Measurements from ENCODE around the gene TNFSF13.

The TNFSF13 gene

DNA sequence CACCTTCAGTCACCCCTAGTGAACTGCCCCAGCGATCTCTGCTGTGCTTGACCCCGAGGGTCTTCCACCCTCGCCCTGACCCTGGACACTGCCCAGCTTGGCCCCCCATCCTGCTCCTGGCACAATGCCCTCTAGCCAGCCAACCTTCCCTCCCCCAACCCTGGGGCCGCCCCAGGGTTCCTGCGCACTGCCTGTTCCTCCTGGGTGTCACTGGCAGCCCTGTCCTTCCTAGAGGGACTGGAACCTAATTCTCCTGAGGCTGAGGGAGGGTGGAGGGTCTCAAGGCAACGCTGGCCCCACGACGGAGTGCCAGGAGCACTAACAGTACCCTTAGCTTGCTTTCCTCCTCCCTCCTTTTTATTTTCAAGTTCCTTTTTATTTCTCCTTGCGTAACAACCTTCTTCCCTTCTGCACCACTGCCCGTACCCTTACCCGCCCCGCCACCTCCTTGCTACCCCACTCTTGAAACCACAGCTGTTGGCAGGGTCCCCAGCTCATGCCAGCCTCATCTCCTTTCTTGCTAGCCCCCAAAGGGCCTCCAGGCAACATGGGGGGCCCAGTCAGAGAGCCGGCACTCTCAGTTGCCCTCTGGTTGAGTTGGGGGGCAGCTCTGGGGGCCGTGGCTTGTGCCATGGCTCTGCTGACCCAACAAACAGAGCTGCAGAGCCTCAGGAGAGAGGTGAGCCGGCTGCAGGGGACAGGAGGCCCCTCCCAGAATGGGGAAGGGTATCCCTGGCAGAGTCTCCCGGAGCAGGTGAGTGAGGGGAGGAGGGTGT lies at the start of gene TNFSF13:
TNFSF13 (plus strand) TSS at position 207 of the 776 bp plus-strand sequence; CDS start at position 497, 290 bp downstream.
- no peak for DNase-seq

DNA sequence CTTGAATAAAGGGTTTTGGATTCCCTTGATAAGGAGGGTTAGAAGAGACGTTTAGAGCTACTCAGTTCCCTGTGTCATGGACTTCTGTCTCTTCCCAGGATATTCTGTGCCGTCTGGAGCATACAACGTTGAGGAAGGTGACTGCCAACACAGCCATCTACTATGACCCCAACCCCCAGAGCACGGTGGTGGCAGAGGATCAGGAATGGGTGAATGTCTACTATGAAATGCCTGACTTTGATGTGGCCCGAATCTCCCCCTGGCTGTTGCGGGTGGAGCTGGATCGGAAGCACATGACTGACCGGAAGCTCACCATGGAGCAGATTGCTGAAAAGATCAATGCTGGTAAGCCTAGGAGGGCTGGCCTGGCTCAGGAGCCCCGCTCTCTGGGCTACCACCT lies 49.7 kb upstream of the TNFSF13 start:
- DNase-seq = no peak

DNA sequence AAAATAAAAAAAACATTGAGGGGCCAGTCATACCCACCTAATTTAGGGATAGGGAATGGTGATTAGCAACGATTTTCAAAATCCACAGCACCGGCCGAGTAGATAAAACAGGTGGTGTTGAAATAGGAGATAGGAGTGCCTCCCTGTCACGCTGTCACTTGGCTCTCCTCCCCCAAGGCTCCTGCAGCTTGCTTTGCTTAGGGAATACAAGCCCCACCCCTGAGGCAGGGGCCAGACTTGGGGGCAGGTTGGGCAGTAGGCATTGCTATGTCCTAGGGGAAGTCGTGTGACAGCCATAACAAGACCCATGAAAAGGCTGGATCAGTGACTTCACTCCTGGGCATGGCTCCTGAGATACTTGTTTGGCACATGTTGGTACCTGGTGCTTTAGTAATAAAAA lies 48.6 kb upstream of the TNFSF13 start:
- no peak for DNase-seq

GRCh38 chr17:7511108-7511507 lies 47.4 kb upstream of the TNFSF13 start:
- DNase-seq = no peak

DNA sequence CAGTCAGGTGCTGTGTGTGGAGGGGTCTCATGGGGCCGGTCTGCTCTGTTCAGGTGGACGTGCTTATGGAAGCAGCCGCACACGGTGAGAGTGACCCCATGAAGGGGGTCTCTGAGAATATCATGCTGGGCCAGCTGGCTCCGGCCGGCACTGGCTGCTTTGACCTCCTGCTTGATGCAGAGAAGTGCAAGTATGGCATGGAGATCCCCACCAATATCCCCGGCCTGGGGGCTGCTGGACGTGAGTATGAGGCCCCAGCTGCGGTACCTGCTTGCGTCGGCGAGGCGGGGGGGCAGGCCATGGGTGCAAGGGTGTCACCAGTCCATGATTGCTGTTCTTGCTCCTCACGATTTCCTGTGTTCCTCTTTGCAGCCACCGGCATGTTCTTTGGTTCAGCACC lies 46.4 kb upstream of the TNFSF13 start:
- DNase-seq = no peak

DNA sequence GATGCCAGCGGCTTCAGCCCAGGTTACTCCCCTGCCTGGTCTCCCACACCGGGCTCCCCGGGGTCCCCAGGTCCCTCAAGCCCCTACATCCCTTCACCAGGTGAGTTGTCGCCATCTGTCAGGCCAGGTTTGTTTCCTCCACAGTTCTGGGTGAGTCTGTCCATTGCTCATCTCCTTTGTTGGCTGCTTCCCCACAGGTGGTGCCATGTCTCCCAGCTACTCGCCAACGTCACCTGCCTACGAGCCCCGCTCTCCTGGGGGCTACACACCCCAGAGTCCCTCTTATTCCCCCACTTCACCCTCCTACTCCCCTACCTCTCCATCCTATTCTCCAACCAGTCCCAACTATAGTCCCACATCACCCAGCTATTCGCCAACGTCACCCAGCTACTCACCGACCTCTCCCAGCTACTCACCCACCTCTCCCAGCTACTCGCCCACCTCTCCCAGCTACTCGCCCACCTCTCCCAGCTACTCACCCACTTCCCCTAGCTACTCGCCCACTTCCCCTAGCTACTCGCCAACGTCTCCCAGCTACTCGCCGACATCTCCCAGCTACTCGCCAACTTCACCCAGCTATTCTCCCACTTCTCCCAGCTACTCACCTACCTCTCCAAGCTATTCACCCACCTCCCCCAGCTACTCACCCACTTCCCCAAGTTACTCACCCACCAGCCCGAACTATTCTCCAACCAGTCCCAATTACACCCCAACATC lies 45.6 kb upstream of the TNFSF13 start:
- no peak for DNase-seq

DNA sequence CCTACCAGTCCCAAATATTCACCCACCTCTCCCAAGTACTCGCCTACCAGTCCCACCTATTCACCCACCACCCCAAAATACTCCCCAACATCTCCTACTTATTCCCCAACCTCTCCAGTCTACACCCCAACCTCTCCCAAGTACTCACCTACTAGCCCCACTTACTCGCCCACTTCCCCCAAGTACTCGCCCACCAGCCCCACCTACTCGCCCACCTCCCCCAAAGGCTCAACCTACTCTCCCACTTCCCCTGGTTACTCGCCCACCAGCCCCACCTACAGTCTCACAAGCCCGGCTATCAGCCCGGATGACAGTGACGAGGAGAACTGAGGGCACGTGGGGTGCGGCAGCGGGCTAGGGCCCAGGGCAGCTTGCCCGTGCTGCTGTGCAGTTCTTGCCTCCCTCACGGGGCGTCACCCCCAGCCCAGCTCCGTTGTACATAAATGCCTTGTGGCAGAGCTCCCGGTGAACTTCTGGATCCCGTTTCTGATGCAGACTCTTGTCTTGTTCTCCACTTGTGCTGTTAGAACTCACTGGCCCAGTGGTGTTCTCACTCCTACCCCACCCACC lies 44.6 kb upstream of the TNFSF13 start:
- no peak for DNase-seq

- DNase-seq = no peak
Measured at GRCh38 chr17:7515911-7516610, 42.5 kb upstream of the TNFSF13 start.

DNA sequence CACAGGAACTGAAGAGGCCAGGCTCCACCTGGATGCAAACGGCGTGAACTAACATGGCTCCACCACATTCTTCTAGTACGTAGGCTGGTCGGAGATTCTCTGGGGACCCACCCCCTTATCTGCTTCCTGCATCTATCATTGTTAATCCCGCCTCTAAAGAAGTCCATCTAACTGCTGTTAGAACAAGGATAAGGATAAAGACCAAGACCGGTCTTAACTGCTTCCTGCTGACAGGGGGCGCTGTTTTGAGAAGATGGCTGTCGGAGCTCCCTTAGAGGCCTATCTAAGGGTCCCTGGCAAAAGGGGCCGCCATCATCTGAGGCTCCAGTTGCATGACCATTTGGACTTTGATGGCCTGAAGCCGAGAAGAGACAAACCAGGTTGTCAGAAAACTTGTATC lies 35.5 kb upstream of the TNFSF13 start:
- peak; percentile 55 for DNase-seq

DNA sequence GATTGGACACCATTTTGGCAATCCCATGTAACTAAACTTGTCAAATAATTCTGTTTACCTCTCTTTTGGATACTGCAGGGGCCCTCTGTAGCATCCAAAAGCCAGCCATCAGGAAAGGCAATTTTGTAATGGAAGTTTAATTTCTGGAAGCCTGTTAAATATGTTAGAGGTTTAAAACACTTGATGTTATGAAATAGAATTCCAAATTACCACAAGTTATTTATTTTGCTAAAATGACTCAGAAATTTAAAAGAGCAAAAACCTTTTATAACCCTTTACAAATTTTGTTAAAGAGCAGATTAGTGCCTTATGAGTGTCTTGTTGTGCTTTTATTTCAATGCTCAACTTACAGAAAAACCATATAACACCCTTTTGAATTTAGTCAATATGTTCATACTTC lies 29.7 kb upstream of the TNFSF13 start:
- DNase-seq = no peak

- no peak for DNase-seq
Measured at GRCh38 chr17:7530023-7530900, 28.3 kb upstream of the TNFSF13 start.

GRCh38 chr17:7538050-7538449 lies 20.5 kb upstream of the TNFSF13 start:
- DNase-seq = no peak

DNA sequence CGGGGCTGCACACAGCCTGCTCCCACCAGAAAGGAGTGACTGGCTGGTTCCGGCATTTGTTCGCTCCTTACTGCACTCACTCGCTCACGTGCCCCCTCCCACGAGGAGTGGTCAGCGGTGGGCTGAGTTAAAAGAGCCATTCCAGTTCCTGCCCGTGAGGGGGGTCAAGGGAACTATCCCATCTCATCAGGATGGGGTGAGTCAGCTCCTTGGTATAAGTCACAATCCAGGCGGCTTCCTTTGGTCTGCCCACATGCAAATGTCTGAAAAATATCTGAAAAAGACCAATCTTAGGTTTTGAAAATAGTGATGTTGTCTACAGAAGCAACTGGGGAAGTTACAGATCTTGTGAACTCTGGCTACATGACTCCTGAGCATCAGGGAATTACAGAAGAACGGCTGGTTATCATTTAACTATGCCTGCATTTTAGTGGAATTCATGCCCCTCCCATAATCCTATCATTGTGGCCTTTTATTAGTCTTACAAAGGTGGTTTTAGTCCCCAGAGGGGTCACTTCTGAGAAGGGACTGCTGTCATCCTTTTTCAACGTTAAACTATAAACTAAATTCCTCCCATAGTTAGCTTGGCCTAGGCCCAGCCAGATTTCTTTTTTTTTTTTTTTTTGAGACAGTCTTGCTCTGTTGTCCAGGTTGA lies 19.5 kb upstream of the TNFSF13 start:
- no peak for DNase-seq

DNA sequence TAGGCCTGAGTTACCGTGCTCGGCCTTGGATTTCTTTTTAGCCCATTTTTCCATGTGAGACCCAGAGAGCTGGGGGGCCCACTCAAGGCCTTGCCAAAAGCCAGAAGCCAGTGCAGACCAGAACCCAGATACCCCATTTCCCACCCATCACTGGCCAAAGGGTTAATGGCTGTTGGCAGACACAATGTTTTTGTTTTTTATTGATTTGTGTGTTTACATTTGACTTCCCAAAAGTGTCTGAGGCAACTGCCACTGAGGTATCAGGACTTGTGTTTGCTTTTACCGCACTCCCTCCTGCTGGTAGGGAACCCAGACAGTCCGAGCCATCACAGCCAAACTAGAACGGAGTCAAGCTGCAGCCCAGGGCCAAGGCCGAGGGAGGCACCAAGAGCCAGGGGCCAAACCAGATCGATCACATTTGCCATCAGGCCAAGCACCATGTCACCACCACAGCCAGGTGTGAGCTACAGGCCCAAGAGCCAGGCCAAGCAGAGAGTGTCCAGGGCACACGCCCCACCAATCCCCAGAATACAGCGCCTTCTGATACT lies 17.4 kb upstream of the TNFSF13 start:
- no peak for DNase-seq

- DNase-seq = no peak
Measured at GRCh38 chr17:7544911-7545310, 13.6 kb upstream of the TNFSF13 start.

DNA sequence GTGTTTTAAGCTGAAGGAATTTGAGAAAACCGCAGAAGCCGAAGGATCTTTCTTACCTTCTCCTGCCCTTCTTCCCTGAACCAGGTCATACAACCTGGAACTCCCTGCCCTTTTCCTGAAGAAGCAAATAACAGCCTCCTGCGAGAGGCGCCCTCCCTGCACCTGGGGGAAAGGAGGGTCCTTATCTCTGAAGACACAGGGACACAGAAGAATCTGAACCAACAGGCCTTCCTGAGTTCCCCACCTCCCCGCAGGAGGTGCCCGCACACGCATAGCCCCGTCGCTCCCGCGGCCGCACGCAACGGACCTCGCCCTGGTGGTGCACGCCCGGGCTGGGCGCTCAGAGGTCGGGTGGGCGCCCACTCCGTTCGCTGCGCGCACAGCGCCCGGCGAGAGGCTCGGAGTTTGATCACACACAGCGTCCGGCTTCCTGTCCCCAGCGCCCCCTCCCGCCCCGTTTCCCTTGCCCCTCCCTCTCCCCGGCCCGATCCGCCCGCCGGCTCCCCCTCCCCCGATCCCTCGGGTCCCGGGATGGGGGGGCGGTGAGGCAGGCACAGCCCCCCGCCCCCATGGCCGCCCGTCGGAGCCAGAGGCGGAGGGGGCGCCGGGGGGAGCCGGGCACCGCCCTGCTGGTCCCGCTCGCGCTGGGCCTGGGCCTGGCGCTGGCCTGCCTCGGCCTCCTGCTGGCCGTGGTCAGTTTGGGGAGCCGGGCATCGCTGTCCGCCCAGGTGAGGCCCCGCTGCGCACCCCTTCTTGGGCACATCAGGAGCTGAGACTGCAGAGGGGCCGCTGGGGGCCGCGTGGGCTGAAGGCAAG lies 9.8 kb upstream of the TNFSF13 start, which contains the start of gene TNFSF12:
TNFSF12 (plus strand) TSS at position 474 of the 816 bp plus-strand sequence; CDS start at position 570, 96 bp downstream.
- DNase-seq = peak; percentile 55

- DNase-seq = peak; percentile 38
Measured at GRCh38 chr17:7549401-7550055, 9.0 kb upstream of the TNFSF13 start.

DNA sequence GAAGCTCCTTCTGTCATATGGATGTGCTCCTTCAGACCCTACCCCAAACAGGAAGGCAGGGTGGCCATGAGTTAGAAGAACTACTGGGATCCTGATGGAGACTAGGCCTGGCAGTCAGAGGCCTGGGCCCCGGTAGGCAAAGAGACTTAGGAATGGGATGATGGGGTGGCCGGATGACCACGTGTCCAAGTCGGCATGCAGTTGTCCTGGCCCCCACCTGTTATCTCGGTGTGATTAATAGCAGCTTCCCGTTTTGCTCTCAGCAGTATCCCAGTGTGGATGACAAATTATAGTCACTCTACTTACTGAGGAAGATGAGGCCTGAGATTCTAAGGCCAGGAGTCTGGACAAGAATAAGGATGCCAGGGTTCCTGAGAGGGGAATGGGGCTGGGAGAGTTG lies 8.2 kb upstream of the TNFSF13 start:
- DNase-seq = no peak

DNA sequence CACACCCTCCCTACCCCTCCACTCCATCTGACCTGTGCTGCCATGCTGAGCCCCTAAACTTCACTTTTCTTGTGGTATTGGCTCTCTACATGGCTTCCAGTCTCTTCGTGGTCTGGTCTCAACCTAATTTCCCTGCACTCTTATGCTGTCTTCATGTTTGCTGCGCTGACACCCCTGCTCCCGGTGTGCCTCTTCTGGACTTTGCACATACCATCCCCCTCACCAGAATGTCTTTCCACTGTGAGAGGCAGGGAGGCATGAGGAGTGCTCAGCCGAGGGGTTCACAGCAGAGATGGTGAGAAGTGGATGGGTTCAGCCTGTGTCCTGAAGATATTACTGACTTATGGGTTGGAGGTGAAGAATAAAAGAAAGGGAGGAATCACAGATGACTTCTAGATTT lies 7.2 kb upstream of the TNFSF13 start:
- DNase-seq = no peak

DNA sequence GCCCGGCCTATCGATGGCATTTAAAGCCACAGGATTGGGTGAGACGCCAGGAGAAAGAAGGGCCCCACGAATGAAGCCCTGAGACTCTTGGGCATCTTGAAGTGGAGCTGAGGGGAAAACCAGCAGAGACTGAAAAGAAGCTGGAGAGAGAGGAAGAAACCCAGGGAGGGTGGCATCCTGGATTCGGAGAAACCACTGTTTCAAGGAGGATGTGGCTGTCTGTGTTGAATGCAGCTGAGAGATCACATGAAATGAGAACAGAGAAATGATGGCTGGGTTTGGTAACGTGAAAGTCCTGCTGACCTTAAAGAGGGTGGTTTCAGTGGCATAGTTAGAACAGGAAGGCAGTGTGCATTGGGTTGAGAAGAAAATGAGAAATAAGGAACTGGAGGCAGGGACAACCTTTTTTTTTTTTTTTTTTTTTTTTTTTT lies 5.9 kb upstream of the TNFSF13 start:
- no peak for DNase-seq
